ENCODE data around the gene RASD2. TPM values are rescaled to one million over a fixed set of nuclear protein-coding genes. Genes with fewer than 3 reads are reported as not detected.

Gene RASD2
- total RNA-seq, 4 donors from 2014 or later: 0.13 to 1.6 (median 0.97) TPM

DNA sequence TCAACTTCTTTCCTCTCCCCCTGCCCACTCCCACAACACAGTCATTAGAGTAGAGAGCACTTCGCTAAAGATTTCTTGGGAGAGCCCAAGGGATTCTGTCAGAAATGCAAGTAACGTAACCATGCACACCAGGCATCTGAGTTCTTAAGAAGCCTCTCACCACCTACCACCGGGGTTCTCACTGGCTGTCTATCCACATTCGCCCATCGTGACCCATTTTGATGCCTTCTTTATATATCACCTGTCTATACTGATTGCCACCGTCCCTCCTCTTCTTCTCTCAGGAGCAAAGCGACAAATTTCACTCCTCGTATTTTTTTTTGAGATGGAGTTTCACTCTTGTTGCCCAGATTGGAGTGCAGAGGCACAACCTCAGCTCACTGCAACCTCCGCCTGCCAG lies 23.9 kb upstream of the RASD2 start:
- no peak for DNase-seq
- intact Hi-C loops (cut with DNase I): no loop called here
- Histone ChIP-seq H3K36me3 (no peaks in the 10 kb centered on the region), H3K9me3 (no peaks in the 10 kb centered on the region), H3K27ac (no peak overlapping the region), H3K4me1 (no peaks in the 10 kb centered on the region), H3K4me3 (replicated peaks in 1 of 3) (no peak overlapping the region), H3K27me3 (no peaks in the 10 kb centered on the region)
- 67 to 74% methylated on average over 9 of the region's 9 CpGs for WGBS, 2 donors
- no peak for TF ChIP-seq POLR2A (IDR thresholded peaks at IDR 0.05)
- TF ChIP-seq, protein P1, sequence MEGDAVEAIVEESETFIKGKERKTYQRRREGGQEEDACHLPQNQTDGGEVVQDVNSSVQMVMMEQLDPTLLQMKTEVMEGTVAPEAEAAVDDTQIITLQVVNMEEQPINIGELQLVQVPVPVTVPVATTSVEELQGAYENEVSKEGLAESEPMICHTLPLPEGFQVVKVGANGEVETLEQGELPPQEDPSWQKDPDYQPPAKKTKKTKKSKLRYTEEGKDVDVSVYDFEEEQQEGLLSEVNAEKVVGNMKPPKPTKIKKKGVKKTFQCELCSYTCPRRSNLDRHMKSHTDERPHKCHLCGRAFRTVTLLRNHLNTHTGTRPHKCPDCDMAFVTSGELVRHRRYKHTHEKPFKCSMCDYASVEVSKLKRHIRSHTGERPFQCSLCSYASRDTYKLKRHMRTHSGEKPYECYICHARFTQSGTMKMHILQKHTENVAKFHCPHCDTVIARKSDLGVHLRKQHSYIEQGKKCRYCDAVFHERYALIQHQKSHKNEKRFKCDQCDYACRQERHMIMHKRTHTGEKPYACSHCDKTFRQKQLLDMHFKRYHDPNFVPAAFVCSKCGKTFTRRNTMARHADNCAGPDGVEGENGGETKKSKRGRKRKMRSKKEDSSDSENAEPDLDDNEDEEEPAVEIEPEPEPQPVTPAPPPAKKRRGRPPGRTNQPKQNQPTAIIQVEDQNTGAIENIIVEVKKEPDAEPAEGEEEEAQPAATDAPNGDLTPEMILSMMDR (IDR thresholded peaks at IDR 0.05): no peak

DNA sequence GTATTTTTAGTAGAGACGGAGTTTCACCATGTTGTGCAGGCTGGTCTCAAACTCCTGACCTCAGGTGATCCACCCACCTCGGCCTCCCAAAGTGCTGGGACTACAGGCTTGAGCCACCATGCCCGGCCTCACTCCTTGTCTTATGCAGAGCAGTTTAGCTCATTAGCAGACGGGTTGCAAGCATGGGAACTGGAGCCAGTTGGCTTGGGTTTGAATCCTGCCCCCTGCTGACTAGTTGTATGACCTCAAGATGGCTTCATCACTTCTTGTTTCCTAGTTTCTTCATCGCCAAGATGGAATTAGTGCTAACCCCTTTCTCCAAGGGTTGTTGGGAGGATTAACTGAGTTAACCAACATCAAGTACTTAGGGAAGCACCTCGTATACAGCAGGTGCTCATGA lies 23.4 kb upstream of the RASD2 start:
- no peak for DNase-seq
- 81 to 89% methylated on average over 6 of the region's 6 CpGs for WGBS, 2 donors
- H3K4me1 ChIP-seq: no peaks in the 10 kb centered on the region
- no peaks in the 10 kb centered on the region for H3K36me3 ChIP-seq
- TF ChIP-seq, protein P1 (IDR thresholded peaks at IDR 0.05): no peak
- TF ChIP-seq POLR2A (IDR thresholded peaks at IDR 0.05): no peak
- no peaks in the 10 kb centered on the region for H3K27me3 ChIP-seq
- H3K27ac ChIP-seq: no peak overlapping the region
- no peak overlapping the region for H3K4me3 ChIP-seq (replicated peaks in 1 of 3)
- no peaks in the 10 kb centered on the region for H3K9me3 ChIP-seq
- intact Hi-C loops (cut with DNase I): no loop called here

DNA sequence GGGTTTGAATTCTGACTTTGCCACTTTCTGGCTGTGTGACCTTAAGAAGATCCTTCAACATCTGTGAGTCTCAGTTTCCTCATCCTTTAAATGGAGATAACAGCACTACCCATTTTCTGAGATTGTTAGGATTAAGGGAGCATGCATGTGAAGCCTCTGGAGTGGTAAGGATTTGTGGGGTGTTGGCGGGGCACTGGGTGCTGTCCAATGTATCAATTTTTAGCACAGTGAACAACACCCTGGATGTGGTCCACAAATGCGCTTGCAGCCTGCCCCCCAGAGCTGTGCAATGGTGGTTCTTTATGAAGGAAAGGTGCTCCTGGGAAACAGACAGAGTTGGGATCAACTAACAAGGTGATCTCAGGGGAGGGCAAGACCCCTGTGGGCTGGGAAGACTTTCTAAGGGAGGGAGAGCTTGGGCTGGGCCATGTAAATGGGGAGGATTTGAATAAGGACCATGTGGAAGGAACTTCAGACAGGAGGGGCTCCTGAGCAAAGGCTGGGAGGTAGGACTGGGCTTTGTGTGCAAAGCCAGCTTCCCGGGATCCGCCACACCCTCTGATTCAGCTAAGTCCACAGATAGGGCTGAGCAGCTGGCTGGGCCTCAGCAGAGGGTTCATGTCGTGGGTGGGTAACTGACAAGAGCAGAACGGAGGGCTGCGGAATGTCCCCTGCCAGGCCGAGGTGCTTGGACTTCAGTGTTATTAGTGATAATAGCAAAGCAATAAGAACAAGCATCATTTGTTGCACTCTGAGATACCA lies 22.7 kb upstream of the RASD2 start:
- no peak overlapping the region for H3K4me3 ChIP-seq (replicated peaks in 1 of 3)
- 78 to 82% methylated on average over 8 of the region's 8 CpGs for WGBS, 2 donors
- no peaks in the 10 kb centered on the region for H3K36me3 ChIP-seq
- no peaks in the 10 kb centered on the region for H3K9me3 ChIP-seq
- DNase-seq: no peak
- no peaks in the 10 kb centered on the region for H3K4me1 ChIP-seq
- TF ChIP-seq, protein P1 (IDR thresholded peaks at IDR 0.05): no peak
- TF ChIP-seq POLR2A (IDR thresholded peaks at IDR 0.05): no peak
- no peaks in the 10 kb centered on the region for H3K27me3 ChIP-seq
- intact Hi-C loops (cut with DNase I): no loop called here
- H3K27ac ChIP-seq: no peak overlapping the region

DNA sequence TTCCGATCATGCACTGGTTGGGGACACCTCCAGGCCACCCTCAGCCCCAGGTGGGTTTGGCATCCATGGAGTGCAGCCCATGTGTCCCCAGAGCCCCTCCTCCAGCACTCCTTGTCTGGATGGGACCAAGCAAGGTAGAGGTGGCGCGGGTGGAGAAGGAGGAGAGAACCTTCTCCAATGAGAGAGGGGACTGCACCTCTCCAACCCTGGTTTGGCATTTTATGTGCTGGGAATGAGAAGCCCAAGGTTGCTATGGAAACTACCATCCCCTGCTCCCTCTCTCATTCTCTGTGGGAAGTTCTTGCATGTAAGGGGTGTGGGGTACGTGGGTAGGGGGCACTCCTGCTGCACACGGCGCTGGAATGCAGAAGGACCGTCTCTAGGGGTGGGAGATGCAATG lies 21.8 kb upstream of the RASD2 start:
- Histone ChIP-seq H3K4me1 (no peaks in the 10 kb centered on the region), H3K36me3 (no peaks in the 10 kb centered on the region)
- 70 to 81% methylated on average over 7 of the region's 7 CpGs for WGBS, 2 donors

More for the DNA sequence above, 21.8 kb upstream of the RASD2 start:
- TF ChIP-seq, protein P1 (IDR thresholded peaks at IDR 0.05): no peak
- TF ChIP-seq POLR2A (IDR thresholded peaks at IDR 0.05): no peak
- Histone ChIP-seq H3K27ac (no peak overlapping the region), H3K4me3 (replicated peaks in 1 of 3) (no peak overlapping the region), H3K9me3 (no peaks in the 10 kb centered on the region), H3K27me3 (no peaks in the 10 kb centered on the region)
- intact Hi-C loops (cut with DNase I): no loop called here
- DNase-seq: no peak
